ENCODE data around the gene NKX1-2.

Gene NKX1-2

GRCh38 chr10:124474514-124475070 is 24.8 kb upstream of the NKX1-2 start:
- DNase-seq = no peak

- DNase-seq = no peak
Observed at GRCh38 chr10:124473070-124473469, 23.2 kb upstream of the NKX1-2 start.

GRCh38 chr10:124472071-124472470 is 22.2 kb upstream of the NKX1-2 start:
- no peak for DNase-seq

GRCh38 chr10:124470544-124471434 is 21.0 kb upstream of the NKX1-2 start:
- DNase-seq = no peak

- no peak for DNase-seq
Observed at GRCh38 chr10:124469956-124470484, 20.2 kb upstream of the NKX1-2 start.

GRCh38 chr10:124468624-124469023 is 18.8 kb upstream of the NKX1-2 start:
- no peak for DNase-seq

GRCh38 chr10:124467165-124467564 is 17.3 kb upstream of the NKX1-2 start:
- no peak for DNase-seq

GRCh38 chr10:124465777-124466488 is 16.1 kb upstream of the NKX1-2 start:
- DNase-seq = no peak

DNA sequence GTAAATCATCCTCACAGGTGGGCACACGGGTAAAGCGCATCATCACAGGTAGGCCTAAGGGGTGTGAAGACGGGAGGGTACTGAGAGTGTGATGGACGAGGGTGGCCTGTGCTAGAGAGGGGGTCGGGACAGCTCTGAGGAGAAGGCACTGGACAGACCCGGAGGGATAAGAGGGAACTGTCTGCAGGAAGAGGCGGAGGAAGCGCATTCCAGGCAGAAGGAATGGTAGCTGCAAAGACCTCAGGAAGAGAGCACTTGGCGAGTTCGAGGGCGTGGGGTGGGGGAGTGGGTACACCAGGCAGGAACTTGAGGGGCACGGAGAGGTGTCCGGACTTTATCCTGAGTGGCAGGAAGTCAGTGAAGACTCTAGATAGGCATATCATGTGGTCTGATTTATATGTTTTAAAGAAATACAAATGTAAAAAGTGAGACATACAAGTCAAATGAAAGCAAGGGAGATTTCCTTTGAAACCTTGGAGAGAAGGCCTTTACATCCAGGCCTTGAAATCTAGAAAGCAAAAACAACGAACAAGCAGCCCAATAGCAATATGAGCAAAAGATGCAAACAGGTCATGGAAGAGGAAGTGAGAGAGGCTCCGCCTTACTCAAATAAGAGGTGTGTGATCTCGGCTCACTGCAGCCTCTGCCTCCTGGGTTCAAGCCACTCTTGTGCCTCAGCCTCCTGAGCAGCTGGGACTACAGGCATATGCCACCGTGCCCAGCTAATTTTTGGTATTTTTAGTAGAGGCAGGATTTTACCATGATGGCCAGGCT is 15.4 kb upstream of the NKX1-2 start:
- DNase-seq = no peak

DNA sequence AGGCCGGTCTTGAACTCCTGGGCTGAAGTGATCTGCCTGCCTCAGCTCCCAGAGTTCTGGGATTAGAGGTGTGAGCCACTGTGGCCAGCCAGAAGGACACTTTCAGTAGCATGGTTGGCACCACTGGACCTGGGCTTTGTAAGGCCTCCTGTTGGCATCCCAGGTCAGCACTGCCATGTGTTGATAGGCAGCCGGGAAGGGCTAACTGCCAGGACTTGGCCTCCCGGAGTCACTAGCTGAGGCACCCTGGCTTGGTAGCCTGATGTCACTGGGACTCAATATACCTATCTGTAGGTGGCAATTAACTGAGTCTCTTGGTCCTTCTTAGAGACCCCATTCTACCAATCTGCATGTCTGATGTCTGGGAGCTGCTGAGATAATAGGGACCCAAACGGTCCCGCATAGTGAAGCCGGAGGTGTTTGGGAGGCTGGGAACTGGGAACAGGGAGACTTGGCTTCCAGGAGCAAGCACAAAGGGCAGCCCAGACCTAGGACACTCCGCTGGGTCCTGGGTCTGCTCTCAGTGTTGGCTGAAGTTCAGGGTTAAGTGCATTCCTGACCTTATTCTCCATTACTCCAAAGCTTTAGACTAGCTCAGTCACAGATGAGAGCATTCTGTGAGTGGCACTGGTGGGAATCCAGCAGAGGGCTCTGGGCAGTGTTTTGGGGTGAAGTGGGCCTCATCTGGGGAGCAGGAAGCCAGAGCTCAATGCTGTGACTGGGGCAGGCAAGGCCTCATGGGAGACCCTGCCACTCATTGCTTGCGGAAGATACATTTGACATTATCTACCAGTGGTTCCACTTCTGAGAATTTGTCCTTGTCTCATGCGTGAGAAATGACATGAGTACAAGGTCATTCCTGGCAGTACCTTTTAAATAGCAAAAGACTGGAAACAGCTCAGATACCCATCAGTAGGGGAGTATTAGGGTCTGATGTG is 14.5 kb upstream of the NKX1-2 start:
- DNase-seq = no peak

DNA sequence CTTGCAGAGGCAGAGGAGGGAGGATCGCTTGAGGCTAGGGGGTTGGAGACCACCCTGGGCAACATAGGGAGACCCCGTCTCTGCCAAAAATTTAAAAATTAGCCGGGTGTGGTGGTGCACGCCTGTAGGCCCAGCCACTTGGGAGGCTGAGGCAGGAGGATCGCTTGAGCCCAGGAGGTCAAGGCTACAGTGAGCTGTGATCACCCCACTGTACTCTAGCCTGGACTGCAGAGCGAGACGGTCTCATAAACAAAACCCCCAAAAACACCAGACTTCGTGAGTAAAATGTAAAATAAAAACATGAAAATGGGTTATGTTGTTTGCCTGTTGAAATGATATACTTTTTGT is 12.5 kb upstream of the NKX1-2 start:
- no peak for DNase-seq

- peak; percentile 79 for DNase-seq
Observed at GRCh38 chr10:124461642-124462347, 12.0 kb upstream of the NKX1-2 start, which contains the start of gene LHPP. Gene LHPP, plus strand, starts transcription at chr10:124461823. Its CDS starts 40 bp downstream, at chr10:124461863.

- no peak for DNase-seq
Observed at GRCh38 chr10:124460144-124460543, 10.3 kb upstream of the NKX1-2 start.

DNA sequence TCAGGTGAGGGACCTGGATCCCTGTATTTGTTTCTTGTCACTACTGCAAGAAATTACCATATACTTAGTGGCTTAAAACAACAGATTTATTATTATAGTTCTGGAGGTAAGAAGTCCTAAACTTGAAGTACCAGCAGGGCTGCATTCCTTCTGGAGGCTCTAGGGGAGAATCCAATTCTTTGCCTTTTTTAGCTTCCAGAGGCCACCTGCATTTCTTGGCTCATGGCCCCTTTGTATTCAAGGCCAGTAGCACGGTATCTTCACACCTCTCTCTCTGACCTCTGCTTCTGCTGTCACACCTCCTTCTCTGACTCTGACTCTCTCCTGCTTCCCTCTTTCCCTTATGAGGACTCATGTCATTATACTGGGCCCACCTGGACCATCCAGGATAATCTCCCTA is 9.6 kb upstream of the NKX1-2 start:
- no peak for DNase-seq

DNA sequence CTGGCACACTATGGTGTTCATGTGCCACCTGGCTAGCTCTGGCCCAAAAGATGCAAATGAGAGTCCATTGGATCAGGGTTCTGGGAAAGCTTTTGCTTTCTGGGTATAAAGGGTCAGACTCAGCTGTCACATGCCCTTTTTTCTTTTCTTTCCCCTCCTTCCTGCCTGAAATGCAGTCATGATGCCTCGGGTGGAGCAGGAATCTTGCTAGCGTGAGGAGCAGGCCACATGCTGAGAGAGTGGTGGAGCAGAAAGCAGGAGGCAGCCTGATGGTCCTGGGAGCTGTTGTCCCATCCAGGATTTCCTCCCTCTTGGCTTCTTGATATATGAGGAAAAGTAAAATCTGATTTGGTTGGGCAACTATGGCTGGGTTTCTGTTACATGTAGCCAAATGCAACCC is 9.1 kb upstream of the NKX1-2 start:
- no peak for DNase-seq

DNA sequence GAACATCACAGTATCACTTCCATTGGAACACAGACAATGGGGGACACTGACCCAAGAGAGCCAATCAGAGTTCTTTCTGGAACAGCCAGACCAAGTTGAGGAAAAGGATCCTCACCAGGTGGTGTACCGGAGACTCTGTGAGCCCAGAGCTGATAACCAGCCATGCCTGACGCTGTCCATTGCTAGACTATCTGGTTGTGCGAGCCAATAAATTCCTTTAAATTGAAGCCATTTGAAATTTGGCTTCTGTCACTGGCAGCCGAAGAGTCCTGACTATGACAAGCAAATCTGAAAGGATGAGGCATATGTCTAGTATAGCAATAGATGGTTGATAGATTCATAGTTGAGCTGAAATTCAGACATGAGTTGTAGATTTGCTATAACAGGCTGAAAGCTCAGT is 8.6 kb upstream of the NKX1-2 start:
- no peak for DNase-seq

GRCh38 chr10:124455441-124455840 is 5.6 kb upstream of the NKX1-2 start:
- DNase-seq = no peak

DNA sequence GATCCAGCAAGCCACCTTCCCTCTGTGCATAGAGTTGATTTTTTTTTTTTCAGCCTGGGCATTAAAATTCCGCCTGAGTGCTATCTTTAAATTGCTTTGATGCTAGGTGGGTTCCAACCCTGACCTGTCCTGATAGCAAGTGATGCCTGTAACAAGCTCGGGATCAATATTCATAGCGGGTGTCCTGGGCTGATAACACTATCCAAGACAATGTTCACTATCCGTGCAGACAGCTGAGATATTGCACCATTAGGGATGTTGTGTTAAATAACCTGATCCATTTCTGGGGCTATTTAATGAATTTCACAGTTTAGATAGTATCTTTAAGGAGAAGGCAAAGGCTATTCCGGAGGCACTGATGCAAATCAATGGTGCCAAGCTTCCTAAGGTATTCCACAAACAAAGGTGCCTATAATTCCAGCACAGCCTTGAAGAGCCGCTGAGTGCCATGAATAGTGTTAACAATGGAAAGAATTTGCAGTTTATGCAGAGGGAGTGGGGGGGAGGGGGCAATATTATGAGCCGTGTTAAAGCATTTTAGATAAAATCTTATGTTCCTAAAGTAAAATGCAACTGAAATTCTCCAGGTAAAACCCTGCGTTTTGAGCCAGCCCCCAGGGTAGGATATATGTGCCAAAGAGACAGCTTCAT is 4.2 kb upstream of the NKX1-2 start:
- DNase-seq = no peak

GRCh38 chr10:124451276-124451675 is 1.4 kb upstream of the NKX1-2 start:
- no peak for DNase-seq

GRCh38 chr10:124450783-124451057 is 885 bp upstream of the NKX1-2 start:
- DNase-seq = no peak
